Vagina (tissue), 2 donors: ENCODE data around the gene ARVCF. TPM values are rescaled to one million over a fixed set of nuclear protein-coding genes. Genes with fewer than 3 reads are reported as not detected.

Experiments used
- DNase-seq, 2 donors: peaks; one replicate each; pipeline ENCODE4 v3.0.0-alpha.2; 2017; ENCODE audit errors: extremely low spot score in 2 of 2
- H3K27ac ChIP-seq: fragments of 200-600 bp; sonication (generic); one replicate; pipeline ENCODE4 v1.5.1; 2019
- H3K27me3 ChIP-seq: fragments of 200-600 bp; sonication (generic); one replicate; pipeline ENCODE4 v1.5.1; 2019
- H3K36me3 ChIP-seq, 2 donors: fragments of 200-600 bp; sonication (generic); one replicate each; pipeline ENCODE4 v1.5.1; 2017 to 2019
- H3K4me1 ChIP-seq: fragments of 200-600 bp; sonication (generic); one replicate; pipeline ENCODE4 v1.5.1; 2019
- H3K4me3 ChIP-seq, 2 donors: fragments of 200-600 bp; sonication (generic); 1 replicate in 1 of 2; 2 replicates in 1 of 2; pipeline ENCODE4 v1.5.1; 2016 to 2019
- H3K9me3 ChIP-seq: fragments of 200-600 bp; sonication (generic); one replicate; pipeline ENCODE4 v1.5.1; 2019
- CTCF ChIP-seq, 3 experiments: fragments of 450-650 bp in 2 of 3; fragments of 200-600 bp in 1 of 3; sonication (generic) in 1 of 3; IDR thresholded peaks; one replicate each; pipeline ENCODE4 v1.5.1; 2017 to 2019; ENCODE audit warnings: antibody characterized with exemption in 3 of 3, mild to moderate bottlenecking in 2 of 3, moderate library complexity in 2 of 3
- POLR2A ChIP-seq, 2 donors: fragments of 450-650 bp; IDR thresholded peaks; one replicate each; pipeline ENCODE4 v1.6.1; 2017; ENCODE audit warnings: antibody characterized with exemption in 2 of 2, mild to moderate bottlenecking in 2 of 2, moderate library complexity in 2 of 2
- POLR2AphosphoS5 ChIP-seq, 2 donors: sonication (generic); formaldehyde crosslinking; IDR thresholded peaks; one replicate each; pipeline ENCODE4 v1.9.0; 2017; ENCODE audit warnings: antibody characterized with exemption in 2 of 2, mild to moderate bottlenecking in 2 of 2, low read depth in 1 of 2; ENCODE audit not compliant: insufficient read depth in 1 of 2
- intact Hi-C: fragments of 100-400 bp; cut with DNase I; formaldehyde crosslinking; loops from one replicate; pipeline ENCODE4 v1.15.1; 2023
- total RNA-seq: library from RNA; depleted of rRNA; stranded (reverse); fragments of >200 nt; gene quantifications from one replicate; pipeline ENCODE4 v1.2.3, GENCODE V29; 2016

ARVCF gene
- total RNA-seq, 1 donor from 2014 or later = 10.8 TPM

- TF ChIP-seq POLR2A (IDR thresholded peaks at IDR 0.05) = no peak
- Histone ChIP-seq H3K27me3 (no peaks in the 10 kb centered on the region), H3K36me3 (no peaks in the 10 kb centered on the region), H3K4me3 (no peak overlapping the region), H3K27ac (no peak overlapping the region), H3K4me1 (peaks cover 8% of the 10 kb centered on the region), H3K9me3 (no peaks in the 10 kb centered on the region)
- DNase-seq = no peak
- intact Hi-C loops = no loop called here
Measured at GRCh38 chr22:19998232-19998951, 18.2 kb downstream of the ARVCF start.

- TF ChIP-seq CTCF (IDR thresholded peaks at IDR 0.05) = no peak
- TF ChIP-seq POLR2AphosphoS5 (IDR thresholded peaks at IDR 0.05; ENCODE audit: insufficient read depth in 1 of 2, low read depth in 1 of 2) = no peak
- Histone ChIP-seq H3K27me3 (no peaks in the 10 kb centered on the region), H3K9me3 (no peaks in the 10 kb centered on the region), H3K27ac (no peak overlapping the region), H3K4me1 (peaks cover 8% of the 10 kb centered on the region), H3K36me3 (no peaks in the 10 kb centered on the region), H3K4me3 (no peak overlapping the region)
- intact Hi-C loops = no loop called here
- no peak for DNase-seq
Measured at GRCh38 chr22:19997561-19998231, 18.9 kb downstream of the ARVCF start.

- TF ChIP-seq CTCF (IDR thresholded peaks at IDR 0.05) (no peak), POLR2AphosphoS5 (IDR thresholded peaks at IDR 0.05; ENCODE audit: insufficient read depth in 1 of 2, low read depth in 1 of 2) (no peak), POLR2A (IDR thresholded peaks at IDR 0.05) (no peak)
- DNase-seq = no peak
- no peak overlapping the region for H3K27ac ChIP-seq
- intact Hi-C loops = no loop called here
- H3K4me3 ChIP-seq = no peak overlapping the region
- peaks cover 8% of the 10 kb centered on the region for H3K4me1 ChIP-seq
- H3K9me3 ChIP-seq = no peaks in the 10 kb centered on the region
- H3K36me3 ChIP-seq = no peaks in the 10 kb centered on the region
- H3K27me3 ChIP-seq = no peaks in the 10 kb centered on the region
Measured at GRCh38 chr22:19996694-19997384, 19.8 kb downstream of the ARVCF start.

- H3K4me1 ChIP-seq = peaks cover 8% of the 10 kb centered on the region
- no peak for DNase-seq
- TF ChIP-seq CTCF (IDR thresholded peaks at IDR 0.05) (no peak), POLR2A (IDR thresholded peaks at IDR 0.05) (no peak), POLR2AphosphoS5 (IDR thresholded peaks at IDR 0.05; ENCODE audit: insufficient read depth in 1 of 2, low read depth in 1 of 2) (no peak)
- H3K36me3 ChIP-seq = no peaks in the 10 kb centered on the region
- no peaks in the 10 kb centered on the region for H3K27me3 ChIP-seq
- H3K4me3 ChIP-seq = no peak overlapping the region
- no peak overlapping the region for H3K27ac ChIP-seq
- intact Hi-C loops = no loop called here
- no peaks in the 10 kb centered on the region for H3K9me3 ChIP-seq
Measured at GRCh38 chr22:19995611-19996339, 20.8 kb downstream of the ARVCF start.

GRCh38 chr22:19994851-19995610 lies 21.6 kb downstream of the ARVCF start:
- Histone ChIP-seq H3K4me1 (peaks cover 8% of the 10 kb centered on the region), H3K4me3 (no peak overlapping the region), H3K9me3 (no peaks in the 10 kb centered on the region), H3K27me3 (no peaks in the 10 kb centered on the region), H3K27ac (no peak overlapping the region), H3K36me3 (no peaks in the 10 kb centered on the region)
- intact Hi-C loops = no loop called here
- DNase-seq = no peak
- TF ChIP-seq POLR2AphosphoS5 (IDR thresholded peaks at IDR 0.05; ENCODE audit: insufficient read depth in 1 of 2, low read depth in 1 of 2) (no peak), POLR2A (IDR thresholded peaks at IDR 0.05) (no peak), CTCF (IDR thresholded peaks at IDR 0.05) (no peak)
